ENCODE data around the gene ABCD1. TPM values are rescaled to one million over a fixed set of nuclear protein-coding genes. Genes with fewer than 3 reads are reported as not detected.

The ABCD1 gene
- polyA plus RNA-seq, 2 of the 4 experiments (the other 2 are of a cell fraction): 1.7 to 3.8 TPM

GRCh38 chrX:153707406-153707805 lies 17.2 kb upstream of the ABCD1 start:
- Histone ChIP-seq H3K4me1 (peaks cover 11% of the 10 kb centered on the region; the same call in 2 of the 3 replicates), H3K9me3 (no peaks in the 10 kb centered on the region), H3K27ac (no peak overlapping the region), H3K4me3 (no peak overlapping the region), H3K4me2 (no peak overlapping the region)
- 95% methylated on average over 4 of the region's 6 CpGs for WGBS (ENCODE audit: missing lambda C conversion rate)
- no peak for ATAC-seq
- CTCF ChIA-PET: interaction anchor here (1.1 to 4.7 kb wide), 16 partner anchors 9 to 766 kb away, joined by 3 to 27 read pairs (median 6); partner anchors contain the start of gene SLC6A8
- POLR2A ChIA-PET: no interaction called here
- FAIRE-seq: no peak
- no peak for DNase-seq (ENCODE audit: low read depth in 1 of 2, low spot score in 1 of 2)
- no peak for TF ChIP-seq ESRRA (IDR thresholded peaks at IDR 0.05; ENCODE audit: borderline replicate concordance, low read length)
- TF ChIP-seq, protein P1, sequence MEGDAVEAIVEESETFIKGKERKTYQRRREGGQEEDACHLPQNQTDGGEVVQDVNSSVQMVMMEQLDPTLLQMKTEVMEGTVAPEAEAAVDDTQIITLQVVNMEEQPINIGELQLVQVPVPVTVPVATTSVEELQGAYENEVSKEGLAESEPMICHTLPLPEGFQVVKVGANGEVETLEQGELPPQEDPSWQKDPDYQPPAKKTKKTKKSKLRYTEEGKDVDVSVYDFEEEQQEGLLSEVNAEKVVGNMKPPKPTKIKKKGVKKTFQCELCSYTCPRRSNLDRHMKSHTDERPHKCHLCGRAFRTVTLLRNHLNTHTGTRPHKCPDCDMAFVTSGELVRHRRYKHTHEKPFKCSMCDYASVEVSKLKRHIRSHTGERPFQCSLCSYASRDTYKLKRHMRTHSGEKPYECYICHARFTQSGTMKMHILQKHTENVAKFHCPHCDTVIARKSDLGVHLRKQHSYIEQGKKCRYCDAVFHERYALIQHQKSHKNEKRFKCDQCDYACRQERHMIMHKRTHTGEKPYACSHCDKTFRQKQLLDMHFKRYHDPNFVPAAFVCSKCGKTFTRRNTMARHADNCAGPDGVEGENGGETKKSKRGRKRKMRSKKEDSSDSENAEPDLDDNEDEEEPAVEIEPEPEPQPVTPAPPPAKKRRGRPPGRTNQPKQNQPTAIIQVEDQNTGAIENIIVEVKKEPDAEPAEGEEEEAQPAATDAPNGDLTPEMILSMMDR (IDR thresholded peaks at IDR 0.05): no peak
- TF ChIP-seq JUN (IDR thresholded peaks at IDR 0.05): no peak
- no peak for TF ChIP-seq ZC3H11A (IDR thresholded peaks at IDR 0.05)
- no peak for TF ChIP-seq NFE2L2 (conservative IDR thresholded peaks at IDR 0.05; ENCODE audit: low read length)
- TF ChIP-seq POLR2AphosphoS2 (conservative IDR thresholded peaks at IDR 0.05; ENCODE audit: low read length): no peak
- TF ChIP-seq TFCP2L1 (CRISPR knock-in tag; IDR thresholded peaks at IDR 0.05): no peak
- TF ChIP-seq HOXB13 (CRISPR knock-in tag; IDR thresholded peaks at IDR 0.05; ENCODE audit: low read depth): no peak
- no peak for TF ChIP-seq MAFK (IDR thresholded peaks at IDR 0.05; ENCODE audit: partially characterized antibody)
- TF ChIP-seq FOXS1 (CRISPR knock-in tag; IDR thresholded peaks at IDR 0.05): no peak
- TF ChIP-seq MYC (IDR thresholded peaks at IDR 0.05; ENCODE audit: borderline replicate concordance, low read length): no peak
- no peak for TF ChIP-seq FOSB (CRISPR knock-in tag; IDR thresholded peaks at IDR 0.05)
- no peak for TF ChIP-seq GATA3 (IDR thresholded peaks at IDR 0.05; ENCODE audit: borderline replicate concordance)
- no peak for TF ChIP-seq EHMT2 (IDR thresholded peaks at IDR 0.05; ENCODE audit: low read depth)
- TF ChIP-seq RAD21 (conservative IDR thresholded peaks at IDR 0.05 in 1 of 2, IDR thresholded peaks at IDR 0.05 in 1 of 2): no peak

GRCh38 chrX:153708415-153708814 lies 16.2 kb upstream of the ABCD1 start:
- ATAC-seq (peak; percentile 90 to 93), FAIRE-seq (no peak), DNase-seq (ENCODE audit: low read depth in 1 of 2, low spot score in 1 of 2) (peak; percentile 73 to 81)
- POLR2A ChIA-PET: no interaction called here
- H3K4me2 ChIP-seq: no peak overlapping the region
- CTCF ChIA-PET: interaction anchor here (0.7 to 4.7 kb wide), 28 partner anchors 10 to 767 kb away, joined by 3 to 27 read pairs (median 4); partner anchors contain the start of gene SLC6A8
- no peak overlapping the region for H3K4me3 ChIP-seq
- 21% methylated on average over 12 of the region's 13 CpGs for WGBS (ENCODE audit: missing lambda C conversion rate)
- TF ChIP-seq RAD21 (conservative IDR thresholded peaks at IDR 0.05 in 1 of 2, IDR thresholded peaks at IDR 0.05 in 1 of 2): peak; percentile 55 to 64
- TF ChIP-seq CBX8 (IDR thresholded peaks at IDR 0.05): no peak
- no peak for TF ChIP-seq ZNF302 (CRISPR knock-in tag; IDR thresholded peaks at IDR 0.05)
- TF ChIP-seq, protein P1 (IDR thresholded peaks at IDR 0.05): peak; percentile 63
- TF ChIP-seq USF2 (IDR thresholded peaks at IDR 0.05): peak; percentile 66; the same call in 1 of the 2 replicates
- no peak for TF ChIP-seq RCOR1 (IDR thresholded peaks at IDR 0.05; ENCODE audit: low read depth, low read length)
- peak; percentile 48 for TF ChIP-seq SMC3 (IDR thresholded peaks at IDR 0.05)
- TF ChIP-seq ZSCAN20 (CRISPR knock-in tag; IDR thresholded peaks at IDR 0.05): no peak
- 0 out of 2 replicates have a peak, but pooled peaks have one; percentile 25 for TF ChIP-seq MAX (IDR thresholded peaks at IDR 0.05)
- no peak for TF ChIP-seq HOXA7 (CRISPR knock-in tag; IDR thresholded peaks at IDR 0.05)
- H3K27ac ChIP-seq: peak overlapping the region in 1 of 2 experiments; percentile 35; a peak in 2 of 6 replicates
- H3K4me1 ChIP-seq: peaks cover 11% of the 10 kb centered on the region; the same call in 2 of the 3 replicates
- H3K9me3 ChIP-seq: no peaks in the 10 kb centered on the region

All from A549 (cell line).